ENCODE results near the gene EXOC3L1.

The EXOC3L1 gene, protein sequence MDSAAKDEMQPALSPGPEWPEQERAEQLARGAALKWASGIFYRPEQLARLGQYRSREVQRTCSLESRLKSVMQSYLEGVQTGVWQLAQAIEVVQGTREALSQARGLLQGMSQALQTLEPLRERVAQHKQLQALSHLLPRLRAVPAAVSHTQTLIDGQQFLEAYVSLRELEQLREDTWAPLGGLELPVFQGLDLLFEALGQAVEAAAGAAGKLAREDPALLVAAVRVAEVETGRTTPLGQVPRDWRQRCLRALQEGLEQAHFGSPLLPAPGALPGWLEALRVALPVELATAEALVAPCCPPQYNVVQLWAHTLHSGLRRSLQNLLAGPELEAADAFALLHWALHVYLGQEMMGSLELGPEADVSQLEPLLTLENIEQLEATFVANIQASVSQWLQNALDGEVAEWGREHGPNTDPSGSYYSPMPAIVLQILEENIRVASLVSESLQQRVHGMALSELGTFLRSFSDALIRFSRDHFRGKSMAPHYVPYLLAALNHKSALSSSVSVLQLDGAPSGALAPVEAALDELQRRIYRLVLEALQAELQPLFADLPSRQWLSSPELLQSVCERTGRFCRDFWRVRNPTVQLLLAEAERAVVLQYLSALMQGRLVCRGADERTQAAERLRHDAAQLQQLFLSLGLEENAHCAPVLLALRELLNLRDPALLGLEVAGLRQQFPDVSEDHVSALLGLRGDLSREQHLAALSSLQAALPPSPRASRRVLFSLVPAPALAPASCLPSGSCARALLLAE

DNA sequence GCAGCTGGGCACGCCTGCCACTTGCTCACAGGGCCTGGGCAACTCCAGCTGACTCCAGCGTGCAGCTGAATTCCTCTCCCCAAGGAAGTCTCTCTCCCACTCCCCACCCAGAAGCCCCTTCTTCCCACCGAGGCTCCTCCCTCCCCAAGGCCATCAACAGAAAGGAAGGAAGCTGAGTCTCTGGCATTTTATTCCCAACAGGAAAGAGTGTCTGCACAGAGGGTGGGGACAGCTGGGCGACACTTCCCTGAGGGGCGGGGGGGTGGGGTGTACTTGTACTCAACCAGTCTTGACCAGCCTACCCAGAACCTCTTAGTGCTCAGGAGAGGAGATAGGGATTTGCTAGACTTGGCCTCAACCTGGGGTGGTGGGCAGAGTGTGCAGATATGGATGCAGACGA, at the start of gene EXOC3L1:
TSS of gene EXOC3L1 (minus strand) at position 96 of the 400 bp plus-strand sequence. CDS start 460 bp downstream, outside the sequence.
- in situ Hi-C loops (cut with MboI; ENCODE audit: low sequenced_read_pairs) = no loop called here
- no peaks in the 10 kb centered on the region for H3K9me3 ChIP-seq
- no peak for DNase-seq (ENCODE audit: low spot score in 2 of 2)
- no peak within 1 kb of the TSS for H3K4me3 ChIP-seq
- no peaks in the 10 kb centered on the region for H3K27me3 ChIP-seq (ENCODE audit: low read depth)
- peaks cover 26% of the 10 kb centered on the region for H3K36me3 ChIP-seq (replicated peaks)
- peaks cover 13% of the 10 kb centered on the region for H3K4me1 ChIP-seq

DNA sequence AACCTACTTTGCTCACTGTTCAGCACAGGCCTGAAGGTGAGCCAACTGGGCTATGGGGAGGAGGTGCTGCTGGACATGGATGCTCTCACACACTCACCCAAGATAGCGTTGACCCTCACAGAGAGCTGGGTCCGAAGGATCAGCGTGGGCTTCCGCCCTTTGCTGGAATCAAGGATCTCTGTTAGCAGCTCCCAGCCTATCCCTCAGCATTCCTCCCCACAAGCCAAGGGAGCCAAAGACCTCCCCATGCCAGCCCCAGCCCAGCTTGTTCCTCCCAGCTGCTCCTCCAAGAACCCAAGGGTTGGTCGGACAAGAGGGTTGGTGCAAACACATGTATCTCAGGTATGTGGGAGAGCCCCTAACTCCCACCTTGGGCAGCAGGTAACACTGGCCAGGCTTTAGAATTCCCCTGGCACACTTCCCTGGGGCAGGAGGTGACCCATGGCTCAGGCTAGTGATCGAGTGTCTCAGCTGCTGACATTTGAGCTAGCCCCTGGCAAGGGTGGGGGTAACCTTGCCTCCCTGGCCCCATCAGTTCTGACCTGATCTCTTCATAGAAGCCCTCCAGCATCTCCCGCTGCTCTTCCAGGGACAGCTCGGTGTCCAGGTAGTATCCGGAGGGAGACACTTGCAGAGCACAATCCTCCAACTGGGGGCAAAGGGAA, 49.0 kb upstream of the EXOC3L1 start:
- H3K27me3 ChIP-seq (ENCODE audit: low read depth) = no peaks in the 10 kb centered on the region
- peaks cover 21% of the 10 kb centered on the region for H3K36me3 ChIP-seq (replicated peaks)
- in situ Hi-C loops (cut with MboI; ENCODE audit: low sequenced_read_pairs) = no loop called here
- no peak overlapping the region for H3K4me3 ChIP-seq
- H3K4me1 ChIP-seq = no peaks in the 10 kb centered on the region
- H3K9me3 ChIP-seq = no peaks in the 10 kb centered on the region
- DNase-seq (ENCODE audit: low spot score in 2 of 2) = no peak

DNA sequence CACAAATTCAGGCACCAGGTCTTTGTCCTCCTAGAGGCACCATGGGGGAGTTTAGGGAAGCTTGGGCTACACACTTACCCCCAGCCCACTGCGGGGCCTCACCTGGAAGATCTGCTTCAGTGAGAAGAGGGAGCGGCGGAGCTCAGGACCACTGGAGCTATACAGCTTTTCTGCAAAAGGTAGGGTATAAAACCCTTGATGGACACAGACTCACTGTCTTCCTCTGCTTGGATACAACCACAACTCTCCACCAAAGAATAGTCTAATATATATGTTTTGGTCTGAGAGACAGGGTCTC, 48.3 kb upstream of the EXOC3L1 start:
- H3K36me3 ChIP-seq (replicated peaks) = peaks cover 25% of the 10 kb centered on the region
- H3K4me1 ChIP-seq = no peaks in the 10 kb centered on the region
- H3K4me3 ChIP-seq = no peak overlapping the region
- DNase-seq (ENCODE audit: low spot score in 2 of 2) = no peak
- no peaks in the 10 kb centered on the region for H3K27me3 ChIP-seq (ENCODE audit: low read depth)
- in situ Hi-C loops (cut with MboI; ENCODE audit: low sequenced_read_pairs) = no loop called here
- no peaks in the 10 kb centered on the region for H3K9me3 ChIP-seq

DNA sequence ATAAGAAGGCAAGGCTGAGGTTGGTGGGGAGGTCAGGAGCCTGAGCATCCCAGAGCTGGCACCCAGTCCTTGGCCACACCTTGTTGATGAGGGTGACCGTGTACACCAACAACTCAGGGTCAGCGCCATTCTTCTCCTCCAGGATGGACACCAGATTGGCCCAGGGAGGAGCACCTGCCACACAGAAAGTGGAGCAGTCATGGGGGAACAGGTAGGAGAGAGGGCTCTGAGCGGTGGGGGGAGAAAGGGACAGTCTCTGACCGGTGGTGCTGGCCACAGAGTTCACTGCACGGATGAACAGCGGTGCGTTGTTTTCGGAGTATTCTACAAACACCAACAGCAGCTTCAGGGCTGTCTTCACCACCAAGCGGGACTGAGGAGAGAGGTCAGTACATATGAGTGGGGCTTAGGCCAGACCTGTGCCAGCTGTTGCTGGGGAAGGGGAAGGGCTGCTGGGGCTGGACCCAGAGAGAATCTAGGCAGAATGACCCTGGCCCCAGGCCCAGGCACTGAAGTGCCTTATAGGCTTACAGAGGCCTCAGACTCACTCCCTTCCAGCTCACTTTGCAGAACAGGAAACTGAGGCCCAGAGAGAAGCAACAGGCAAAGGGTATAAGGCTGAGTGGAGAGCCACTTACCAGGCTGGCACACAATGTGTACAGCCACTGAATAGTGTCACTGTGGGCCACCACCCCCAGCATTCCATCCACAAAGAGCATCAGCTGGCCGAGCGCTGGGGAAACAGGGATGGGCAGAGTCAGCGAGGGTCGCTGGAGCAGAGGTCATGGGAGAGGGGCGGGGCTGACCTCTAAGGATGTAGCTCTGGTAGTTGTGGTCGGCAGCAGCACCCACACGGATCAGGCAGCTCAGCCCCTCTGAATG, 47.7 kb upstream of the EXOC3L1 start:
- no peak for DNase-seq (ENCODE audit: low spot score in 2 of 2)
- no peaks in the 10 kb centered on the region for H3K4me1 ChIP-seq
- no peaks in the 10 kb centered on the region for H3K27me3 ChIP-seq (ENCODE audit: low read depth)
- H3K4me3 ChIP-seq = no peak overlapping the region
- H3K36me3 ChIP-seq (replicated peaks) = peaks cover 26% of the 10 kb centered on the region
- no peaks in the 10 kb centered on the region for H3K9me3 ChIP-seq
- in situ Hi-C loops (cut with MboI; ENCODE audit: low sequenced_read_pairs) = no loop called here

DNA sequence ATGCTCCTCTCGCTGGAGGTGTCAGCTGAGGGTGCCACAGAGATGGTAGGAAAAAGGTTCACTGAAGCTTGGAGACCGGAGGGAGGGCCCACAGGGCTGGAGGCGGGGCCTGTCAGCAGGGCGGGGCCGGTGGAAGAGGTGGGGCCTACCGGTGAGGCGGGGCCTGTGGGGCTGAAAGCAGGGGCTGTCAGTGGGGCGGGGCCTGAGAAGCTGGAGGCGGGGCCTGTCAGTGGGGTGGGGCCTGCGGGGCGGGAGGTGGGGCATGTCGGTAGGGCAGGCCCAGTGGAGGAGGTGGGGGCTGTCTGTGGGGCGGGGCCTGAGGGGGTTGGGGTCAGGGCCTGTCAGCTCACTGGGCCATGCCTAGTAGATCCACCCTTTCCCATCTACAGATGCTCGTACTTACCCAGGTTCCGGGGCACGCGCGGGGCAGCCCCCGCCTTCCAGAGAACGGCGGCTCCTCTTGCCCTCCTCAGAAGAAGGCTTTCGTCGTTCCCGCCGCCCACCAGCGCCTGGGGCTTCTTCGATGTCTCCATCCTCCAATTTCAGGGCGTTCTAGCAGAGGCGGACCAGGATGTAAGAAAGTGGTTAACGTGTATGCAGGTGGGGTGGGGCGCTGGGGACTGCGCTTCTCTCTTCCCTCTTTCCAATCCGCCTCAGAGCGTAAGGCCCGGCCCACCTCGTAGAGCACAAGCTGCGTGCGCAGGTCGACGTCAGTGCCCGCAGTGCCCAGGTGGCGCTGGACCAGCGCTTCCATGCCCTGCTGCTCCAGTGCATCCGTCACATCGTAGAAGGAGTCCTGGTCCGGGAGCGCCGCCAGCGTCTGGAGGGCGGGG, 46.8 kb upstream of the EXOC3L1 start:
- Histone ChIP-seq H3K4me3 (no peak overlapping the region), H3K27me3 (ENCODE audit: low read depth) (no peaks in the 10 kb centered on the region), H3K4me1 (no peaks in the 10 kb centered on the region), H3K9me3 (no peaks in the 10 kb centered on the region), H3K36me3 (replicated peaks) (peaks cover 28% of the 10 kb centered on the region)
- in situ Hi-C loops (cut with MboI; ENCODE audit: low sequenced_read_pairs) = no loop called here
- peak; percentile 46 to 89 for DNase-seq (ENCODE audit: low spot score in 2 of 2)

DNA sequence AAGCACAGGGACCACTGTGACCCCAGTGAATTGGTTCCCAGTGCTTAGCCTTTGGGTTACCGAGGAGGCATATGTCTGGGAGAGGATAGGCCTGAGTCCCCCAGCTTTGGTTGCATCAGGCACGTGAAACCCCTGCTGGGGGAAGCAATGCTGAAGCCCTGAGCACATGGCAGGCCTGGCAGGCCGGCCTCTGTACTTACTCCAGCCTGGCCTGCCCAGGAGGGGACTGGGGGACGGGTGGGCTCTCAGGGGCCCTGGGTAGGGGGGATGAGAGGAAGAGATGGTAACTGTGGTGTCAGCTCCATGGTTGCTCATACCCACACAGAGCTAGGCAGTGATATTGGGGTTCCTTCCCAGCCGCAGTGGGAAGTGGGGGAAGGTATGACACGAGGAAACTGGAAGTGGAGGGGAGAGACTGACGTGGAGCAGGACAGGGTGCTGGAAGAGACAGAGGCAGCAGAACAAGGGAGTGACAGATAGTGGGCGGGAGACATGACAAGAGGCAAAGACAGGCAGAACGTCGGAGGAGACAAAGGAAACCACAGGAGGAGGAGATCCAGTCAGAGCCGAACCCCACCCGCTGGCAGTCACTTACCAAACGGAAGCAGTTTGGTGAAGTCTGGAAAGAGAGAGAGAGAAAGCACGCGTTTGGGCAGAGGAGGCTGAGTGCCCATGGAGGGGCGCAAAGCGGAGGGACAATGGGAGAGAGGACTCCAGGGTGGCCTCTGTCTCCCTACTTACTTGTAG, 46.1 kb upstream of the EXOC3L1 start:
- Histone ChIP-seq H3K27me3 (ENCODE audit: low read depth) (no peaks in the 10 kb centered on the region), H3K4me1 (no peaks in the 10 kb centered on the region), H3K36me3 (replicated peaks) (peaks cover 36% of the 10 kb centered on the region), H3K9me3 (no peaks in the 10 kb centered on the region), H3K4me3 (no peak overlapping the region)
- no peak for DNase-seq (ENCODE audit: low spot score in 2 of 2)
- in situ Hi-C loops (cut with MboI; ENCODE audit: low sequenced_read_pairs) = no loop called here

DNA sequence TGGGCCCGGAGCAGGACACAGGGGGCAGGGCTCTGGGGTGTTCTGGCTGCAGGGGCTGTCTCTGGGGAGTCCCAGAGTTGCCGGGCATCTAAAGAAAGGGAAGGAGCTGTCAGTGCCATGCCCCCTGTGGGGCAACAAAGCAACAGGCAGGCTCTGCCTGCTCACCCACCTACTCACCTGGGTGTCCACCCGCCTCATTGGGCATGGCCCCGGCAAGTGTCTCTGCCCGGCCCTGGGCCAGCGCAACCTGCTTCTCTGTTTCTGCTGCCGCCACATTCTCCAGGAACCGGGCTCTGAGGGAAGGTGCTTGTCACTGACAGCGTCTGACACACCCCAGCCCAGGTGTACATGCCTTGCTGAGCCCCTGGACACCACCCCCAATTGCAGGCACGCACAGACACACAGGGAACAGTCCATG, 44.3 kb upstream of the EXOC3L1 start:
- in situ Hi-C loops (cut with MboI; ENCODE audit: low sequenced_read_pairs) = no loop called here
- peaks cover 51% of the 10 kb centered on the region for H3K36me3 ChIP-seq (replicated peaks)
- H3K9me3 ChIP-seq = no peaks in the 10 kb centered on the region

DNA sequence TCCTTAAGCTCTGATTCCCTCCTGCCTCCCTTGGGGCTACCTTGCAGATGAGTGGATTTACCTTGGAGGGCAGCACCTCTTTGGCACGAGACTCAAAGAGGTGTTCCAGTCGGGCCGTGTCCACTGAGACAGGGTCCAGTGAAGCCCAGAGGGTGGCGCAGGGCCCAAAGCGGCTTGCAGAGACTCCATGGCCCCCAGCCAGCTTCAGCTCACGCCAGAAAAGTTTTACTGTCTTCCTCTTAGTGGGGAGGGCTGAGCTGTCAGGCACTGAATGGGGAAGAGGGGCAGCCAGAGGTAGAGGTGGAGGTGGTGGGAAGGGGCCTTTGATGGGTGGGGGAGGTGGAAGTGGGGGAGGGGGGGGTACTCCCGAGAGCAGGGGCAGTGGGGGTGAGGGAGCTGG, 43.7 kb upstream of the EXOC3L1 start:
- DNase-seq (ENCODE audit: low spot score in 2 of 2) = no peak
- no peaks in the 10 kb centered on the region for H3K9me3 ChIP-seq
- in situ Hi-C loops (cut with MboI; ENCODE audit: low sequenced_read_pairs) = no loop called here
- no peaks in the 10 kb centered on the region for H3K27me3 ChIP-seq (ENCODE audit: low read depth)
- H3K4me3 ChIP-seq = no peak overlapping the region
- peaks cover 57% of the 10 kb centered on the region for H3K36me3 ChIP-seq (replicated peaks)
- no peaks in the 10 kb centered on the region for H3K4me1 ChIP-seq

More for the DNA sequence above, 44.3 kb upstream of the EXOC3L1 start:
- H3K4me1 ChIP-seq = no peaks in the 10 kb centered on the region
- H3K4me3 ChIP-seq = no peak overlapping the region
- no peak for DNase-seq (ENCODE audit: low spot score in 2 of 2)
- H3K27me3 ChIP-seq (ENCODE audit: low read depth) = no peaks in the 10 kb centered on the region

DNA sequence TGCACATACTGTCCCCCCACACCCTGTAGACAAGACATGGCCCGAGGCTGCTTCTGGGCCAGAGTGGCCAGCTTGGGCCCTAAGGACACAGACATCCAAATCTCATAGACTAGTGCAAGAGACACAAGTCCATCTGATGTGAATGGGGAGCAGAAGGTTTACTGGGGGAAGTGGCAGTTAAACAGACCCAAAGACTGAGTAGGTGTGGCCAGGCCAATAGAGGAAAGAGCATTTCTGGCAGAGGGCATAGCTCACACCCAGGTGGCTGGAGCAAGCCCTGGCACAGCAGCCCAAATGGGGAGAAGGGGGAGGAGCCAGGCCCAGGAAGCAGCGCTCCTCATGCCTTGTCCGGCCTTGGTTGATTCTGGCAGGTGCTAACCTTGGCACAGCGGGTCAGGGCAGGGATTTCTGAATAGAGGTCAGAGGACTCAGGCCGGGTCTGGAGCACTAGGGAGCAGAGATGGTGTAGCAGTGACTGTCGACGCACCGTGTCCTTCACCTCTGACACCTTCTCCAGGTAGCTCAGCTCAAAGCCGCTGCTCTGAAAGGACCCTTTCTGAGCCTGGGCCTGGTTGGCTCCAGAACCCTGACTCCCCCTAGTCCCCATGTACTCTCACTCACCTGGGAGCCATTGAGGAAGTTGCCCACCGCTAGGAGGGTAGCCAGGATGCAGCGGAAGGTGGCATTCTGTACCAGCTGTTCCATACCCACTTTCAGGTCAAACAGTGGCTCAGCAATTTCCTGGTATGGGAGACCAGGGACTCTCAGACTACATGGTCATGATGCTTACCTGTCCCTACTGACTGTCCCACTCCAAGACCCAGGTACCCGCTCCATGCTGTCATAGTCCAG, 41.1 kb upstream of the EXOC3L1 start:
- Histone ChIP-seq H3K9me3 (peaks cover 2% of the 10 kb centered on the region; the same call in 1 of the 2 replicates), H3K4me3 (no peak overlapping the region), H3K36me3 (replicated peaks) (peaks cover 46% of the 10 kb centered on the region), H3K4me1 (peaks cover 5% of the 10 kb centered on the region), H3K27me3 (ENCODE audit: low read depth) (no peaks in the 10 kb centered on the region)
- in situ Hi-C loops (cut with MboI; ENCODE audit: low sequenced_read_pairs) = no loop called here
- DNase-seq (ENCODE audit: low spot score in 2 of 2) = no peak

DNA sequence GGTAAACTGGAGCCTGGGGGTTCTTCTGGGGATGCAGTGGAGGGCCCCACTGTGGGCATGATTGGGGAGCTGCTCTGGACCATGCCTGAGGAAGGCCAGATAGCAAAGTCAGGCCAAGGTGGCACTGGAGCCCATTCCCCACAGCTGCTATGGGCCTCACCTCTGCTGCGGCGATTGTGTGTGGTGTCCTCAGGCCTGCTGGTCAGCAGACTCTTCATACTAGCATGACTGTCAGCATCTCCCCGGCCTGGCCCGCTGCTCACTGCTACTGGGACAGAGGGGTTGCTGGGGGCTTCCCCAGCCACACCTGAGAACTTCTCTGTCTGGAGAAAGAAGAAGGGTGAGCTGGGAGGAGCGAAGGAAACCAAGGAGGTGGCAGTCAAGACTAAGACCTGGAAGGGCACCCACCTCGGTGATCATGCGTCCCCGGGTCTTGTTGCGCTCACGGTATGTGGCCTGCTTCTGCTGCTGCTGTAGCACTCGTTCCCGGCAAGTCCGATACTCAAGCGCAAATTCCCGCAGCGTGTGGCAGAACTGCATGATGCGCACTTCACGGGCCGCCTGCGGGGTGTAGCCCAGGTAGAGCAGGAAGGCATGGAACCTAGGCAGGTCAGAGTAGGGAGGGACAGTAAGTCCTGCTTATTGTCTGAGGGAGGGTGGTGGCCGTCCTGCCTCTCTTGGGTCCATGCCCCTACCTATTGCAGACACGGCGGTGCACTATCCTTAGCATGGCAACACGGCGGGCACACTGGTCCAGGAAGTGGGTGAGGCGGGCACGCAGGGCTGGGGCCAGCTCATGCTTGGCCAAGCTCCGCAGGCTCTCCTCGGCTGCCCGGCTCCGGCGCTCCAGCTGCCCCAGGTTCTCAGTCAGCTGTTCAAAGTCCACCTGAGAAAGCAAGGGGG, 40.2 kb upstream of the EXOC3L1 start:
- peaks cover 2% of the 10 kb centered on the region; the same call in 1 of the 2 replicates for H3K9me3 ChIP-seq
- H3K4me3 ChIP-seq = no peak overlapping the region
- H3K36me3 ChIP-seq (replicated peaks) = peaks cover 42% of the 10 kb centered on the region
- no peaks in the 10 kb centered on the region for H3K27me3 ChIP-seq (ENCODE audit: low read depth)
- in situ Hi-C loops (cut with MboI; ENCODE audit: low sequenced_read_pairs) = no loop called here
- no peak for DNase-seq (ENCODE audit: low spot score in 2 of 2)
- peaks cover 5% of the 10 kb centered on the region for H3K4me1 ChIP-seq

DNA sequence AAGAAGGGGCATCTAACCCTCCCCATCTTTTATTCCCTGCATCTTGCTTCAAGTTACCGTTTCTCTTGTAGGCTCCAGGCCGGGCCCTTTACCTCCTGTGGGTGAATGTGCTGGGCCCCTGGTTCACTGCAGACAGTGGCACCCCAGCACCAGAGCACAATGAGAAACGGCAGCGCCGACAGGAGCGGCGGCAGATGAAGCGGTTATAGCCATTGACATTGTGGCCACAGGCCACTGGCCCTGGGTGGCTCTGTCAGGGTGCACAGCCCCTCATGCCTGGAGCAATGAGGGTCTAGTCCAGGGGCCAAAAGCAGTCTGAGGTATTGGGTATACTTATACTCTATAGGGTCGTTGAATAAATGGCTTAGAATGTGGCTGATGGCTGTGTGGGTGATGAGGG, 39.0 kb upstream of the EXOC3L1 start:
- no peak for DNase-seq (ENCODE audit: low spot score in 2 of 2)
- Histone ChIP-seq H3K9me3 (peaks cover 2% of the 10 kb centered on the region; the same call in 1 of the 2 replicates), H3K27me3 (ENCODE audit: low read depth) (no peaks in the 10 kb centered on the region), H3K36me3 (replicated peaks) (peaks cover 42% of the 10 kb centered on the region), H3K4me3 (no peak overlapping the region), H3K4me1 (peaks cover 5% of the 10 kb centered on the region)
- in situ Hi-C loops (cut with MboI; ENCODE audit: low sequenced_read_pairs) = no loop called here

All from HAP-1 (cell line).